Right kidney (tissue), 1 donor: ENCODE measurements around the gene GP1BA.
"Not testable (repeated sequence)": the region's sequence is repeated elsewhere in the genome, so short reads cannot be mapped to it uniquely, and the experiment has no call there.

Source experiments
- DNase-seq: peaks from one replicate; pipeline ENCODE4 v3.0.0-alpha.2; 2016

Gene GP1BA

DNA sequence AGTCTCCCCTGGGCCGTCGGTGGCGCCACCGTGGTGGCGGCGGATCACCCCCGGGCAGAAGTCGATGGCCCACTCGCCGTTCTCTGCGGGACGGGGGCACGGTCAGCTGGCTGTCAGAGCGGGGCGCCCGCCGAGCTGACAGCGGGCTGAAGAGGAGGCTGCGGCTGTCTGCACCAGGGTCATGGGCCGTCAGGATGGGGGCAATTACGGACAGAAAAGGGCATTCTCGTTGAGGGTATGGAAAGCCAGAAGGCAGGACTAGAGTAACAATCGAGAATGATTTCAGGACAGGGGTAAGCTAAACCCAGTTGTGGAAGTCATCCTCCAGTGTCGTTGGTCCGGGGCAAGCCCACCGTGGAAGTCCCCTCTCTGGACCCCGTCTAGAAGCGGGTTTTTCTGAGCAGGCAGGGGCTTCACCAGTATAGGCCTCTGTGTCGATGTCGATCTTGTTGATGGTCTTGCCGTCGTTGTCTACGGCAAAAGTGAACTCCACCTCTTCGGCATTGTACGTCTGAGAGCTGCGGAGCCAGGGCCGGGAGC lies 30.9 kb upstream of the GP1BA start:
- no peak for DNase-seq

GRCh38 chr17:4901648-4902344 lies 30.3 kb upstream of the GP1BA start:
- peak; percentile 49 for DNase-seq

- no peak for DNase-seq
Measured at GRCh38 chr17:4902540-4902939, 29.5 kb upstream of the GP1BA start.

DNA sequence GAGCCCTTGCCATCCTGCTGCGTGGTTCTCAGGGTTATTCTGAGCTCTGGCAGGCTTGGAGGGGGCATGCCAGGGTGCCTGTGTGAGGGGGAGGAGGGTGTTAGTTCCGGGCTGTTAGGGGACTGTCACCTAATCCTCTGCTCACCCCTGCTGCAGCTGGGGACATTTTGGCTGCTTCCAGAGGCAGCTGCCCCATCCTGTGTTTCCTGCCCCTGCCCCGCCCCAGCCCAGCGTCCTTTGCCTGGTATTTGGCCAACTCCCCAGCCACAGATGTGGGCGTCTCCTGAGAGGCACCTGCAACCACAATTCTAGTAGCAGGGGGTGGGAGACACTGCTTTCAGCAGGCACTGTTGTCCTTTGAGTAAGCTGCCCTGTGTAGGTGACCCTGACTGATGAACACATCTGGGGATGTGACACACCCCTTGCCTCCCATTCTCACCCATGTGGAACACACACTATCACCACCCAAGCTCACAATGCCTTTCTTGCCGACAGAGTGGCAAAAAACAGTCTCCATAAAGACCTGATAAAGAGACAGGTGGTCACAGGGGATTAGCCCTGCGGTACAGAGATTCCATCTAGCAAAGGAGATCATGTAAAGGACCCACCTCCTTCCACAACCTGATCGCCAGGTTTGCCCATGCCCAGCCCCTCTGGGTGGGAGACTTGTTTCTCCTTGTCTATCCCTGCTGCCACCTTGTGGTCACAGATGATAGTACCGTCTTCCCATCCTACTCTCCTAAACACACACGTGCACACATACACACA lies 28.8 kb upstream of the GP1BA start, which contains the start of gene CHRNE:
Gene CHRNE (minus strand): TSS at position 48 of the 768 bp plus-strand sequence. CDS start 35 bp downstream, at position 13.
- DNase-seq: peak; percentile 74

DNA sequence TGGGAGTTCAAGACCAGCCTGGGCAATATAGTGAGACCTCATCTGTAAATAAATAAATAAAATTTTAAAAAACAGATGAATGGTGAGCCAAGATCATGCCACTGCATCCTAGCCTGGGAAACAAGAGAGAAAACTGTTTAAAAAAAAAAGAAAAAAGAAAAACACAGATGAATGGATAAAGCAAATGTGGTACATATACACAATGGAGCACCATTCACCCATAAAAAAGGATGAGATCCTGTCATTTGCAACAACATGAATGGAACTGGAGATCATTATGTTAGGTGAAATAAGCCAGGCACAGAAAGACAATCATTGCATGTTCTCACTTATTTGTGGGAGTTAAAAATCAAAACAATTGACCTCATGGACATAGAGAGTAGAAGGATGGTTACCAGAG lies 25.4 kb upstream of the GP1BA start:
- not testable (repeated sequence) for DNase-seq

DNA sequence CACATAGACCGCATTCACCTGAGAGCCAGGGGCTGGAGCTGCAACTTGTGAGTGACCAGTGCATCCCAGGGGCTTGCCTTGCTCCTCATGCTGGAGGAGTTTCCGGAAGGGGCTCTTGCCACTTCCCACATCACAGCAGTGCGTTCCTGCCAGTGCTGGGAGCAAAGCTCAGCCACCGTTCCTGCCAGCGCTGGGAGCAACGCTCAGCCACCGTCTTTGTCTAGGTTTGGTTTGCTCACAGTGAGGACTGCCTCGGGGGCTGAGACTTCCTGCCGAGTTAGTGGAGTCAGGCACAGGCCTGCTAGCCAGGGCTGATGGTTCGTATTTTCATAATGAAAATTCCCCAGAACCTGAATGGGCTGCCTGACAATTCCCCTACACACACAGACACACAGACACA lies 23.8 kb upstream of the GP1BA start:
- DNase-seq: peak; percentile 28

GRCh38 chr17:4908711-4909496 lies 23.2 kb upstream of the GP1BA start:
- peak; percentile 76 for DNase-seq

DNA sequence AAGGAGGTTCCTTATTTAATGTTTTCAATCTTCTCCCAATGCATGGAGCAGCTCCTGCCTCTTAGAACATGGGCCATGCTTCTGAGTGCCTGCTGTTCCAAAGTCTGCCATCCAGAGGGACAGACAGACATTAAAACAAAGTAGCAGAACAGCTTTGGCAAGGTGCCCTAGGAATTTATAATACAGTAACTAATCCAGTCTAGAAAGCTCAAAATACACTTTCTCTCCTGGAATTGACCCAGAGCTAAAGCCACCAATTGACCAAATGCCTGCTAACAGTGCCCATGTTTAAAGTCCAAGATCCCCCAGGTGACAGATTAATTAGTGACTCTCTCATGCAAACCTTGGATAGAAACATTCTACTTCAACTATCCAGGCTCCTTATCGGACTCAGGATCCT lies 18.1 kb upstream of the GP1BA start:
- no peak for DNase-seq

DNA sequence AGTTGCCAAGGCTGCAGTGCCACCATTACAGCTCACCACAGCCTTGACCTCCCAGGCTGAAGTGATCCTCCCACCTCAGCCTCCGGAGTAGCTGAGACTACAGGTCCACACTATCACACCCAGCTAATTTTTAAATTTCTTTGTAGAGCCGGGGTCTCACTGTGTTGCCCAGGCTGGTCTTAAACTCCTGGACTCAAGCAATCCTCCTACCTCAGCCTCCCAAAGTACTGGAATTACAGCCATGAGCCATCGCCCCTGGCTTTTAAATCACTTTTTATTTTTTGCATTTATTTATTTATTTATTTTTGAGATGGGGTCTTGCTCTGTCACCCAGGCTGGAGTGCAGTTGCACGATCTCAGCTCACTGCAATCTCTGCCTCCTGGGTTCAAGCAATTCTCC lies 17.5 kb upstream of the GP1BA start:
- not testable (repeated sequence) for DNase-seq

GRCh38 chr17:4919511-4920047 lies 12.5 kb upstream of the GP1BA start:
- DNase-seq: no peak

DNA sequence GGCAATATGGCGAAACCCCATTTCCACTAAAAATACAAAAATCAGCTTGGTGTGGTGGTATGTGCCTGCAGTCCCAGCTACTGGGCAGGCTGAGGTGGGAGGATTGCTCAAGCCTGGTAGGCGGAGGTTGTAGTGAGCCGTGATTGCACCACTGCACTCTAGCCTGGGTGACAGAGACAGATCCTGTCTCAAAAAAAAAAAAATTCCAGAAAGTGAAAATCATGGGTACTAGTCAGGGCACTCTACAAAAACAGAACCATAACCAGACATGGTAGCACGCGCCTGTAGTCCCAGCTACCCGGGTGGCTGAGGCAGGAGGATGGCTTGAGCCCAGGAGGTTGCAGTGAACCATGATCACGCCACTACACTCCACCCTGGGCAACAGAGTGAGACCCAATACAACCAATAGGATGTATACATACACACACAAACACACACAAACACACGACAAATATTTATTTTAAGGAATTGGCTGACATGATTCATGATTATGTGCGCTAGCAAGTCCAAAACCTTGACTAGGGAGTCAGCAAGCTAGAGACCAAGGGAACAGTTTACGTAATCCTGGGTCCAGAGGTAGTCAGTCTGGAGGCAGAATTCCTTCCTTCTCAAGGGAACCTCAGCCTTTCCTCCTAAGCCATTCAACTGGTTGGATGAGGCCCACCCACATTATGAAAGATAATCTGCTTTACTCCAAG lies 11.6 kb upstream of the GP1BA start:
- no peak for DNase-seq

DNA sequence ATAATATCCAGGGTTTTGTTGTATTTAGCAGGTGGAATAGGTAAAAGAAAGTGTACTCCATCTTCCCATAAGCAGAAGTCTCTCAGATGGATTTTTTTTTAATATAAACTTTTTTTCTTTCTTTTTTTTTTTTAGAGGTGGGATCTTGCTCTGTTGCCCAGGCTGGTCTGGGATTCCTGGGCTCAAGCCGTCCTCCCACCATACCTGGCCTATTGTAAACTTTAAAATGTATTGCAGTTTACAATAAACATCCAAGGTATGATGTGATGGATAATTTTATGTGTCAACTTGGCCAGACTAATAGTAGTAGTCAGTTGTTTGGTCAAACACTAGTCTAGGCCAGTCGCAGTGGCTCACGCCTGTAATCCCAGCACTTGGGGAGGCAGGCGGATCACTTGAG lies 10.8 kb upstream of the GP1BA start:
- no peak for DNase-seq

GRCh38 chr17:4926577-4927335 lies 5.3 kb upstream of the GP1BA start:
- DNase-seq: not testable (repeated sequence)

GRCh38 chr17:4928881-4929280 lies 3.2 kb upstream of the GP1BA start:
- DNase-seq: no peak

- no peak for DNase-seq
Measured at GRCh38 chr17:4932756-4933155, 679 bp downstream of the GP1BA start.

GRCh38 chr17:4933646-4934045 lies 1.6 kb downstream of the GP1BA start:
- DNase-seq: no peak

GRCh38 chr17:4934173-4934979 lies 2.3 kb downstream of the GP1BA start:
- DNase-seq: peak; percentile 27

- DNase-seq: no peak
Measured at GRCh38 chr17:4935650-4936049, 3.6 kb downstream of the GP1BA start.

- no peak for DNase-seq
Measured at GRCh38 chr17:4936436-4936835, 4.4 kb downstream of the GP1BA start.

DNA sequence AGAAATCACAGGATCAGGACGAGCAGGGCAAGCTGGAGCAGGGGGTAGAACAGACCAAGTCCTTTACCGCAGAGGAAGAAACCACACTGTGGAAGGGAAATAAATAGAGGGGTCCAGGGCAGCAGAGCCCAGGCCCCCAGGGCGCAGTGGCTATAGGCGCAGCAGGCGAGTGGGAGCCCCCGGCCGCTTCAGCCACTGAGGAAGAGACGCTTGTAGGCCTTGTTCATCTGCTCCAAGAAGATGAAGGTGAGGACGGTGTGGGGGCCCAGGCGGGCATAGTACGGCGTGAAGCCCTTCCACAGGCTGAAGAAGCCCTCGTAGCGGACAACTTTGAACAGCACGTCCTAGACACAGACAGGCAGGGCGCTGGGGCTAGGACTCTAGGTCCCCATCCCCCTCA lies 5.5 kb downstream of the GP1BA start:
- DNase-seq: no peak
